ENCODE results near the gene BACH2.

Gene BACH2

GRCh38 chr6:90204327-90205056, 92.2 kb downstream of the BACH2 start:
- DNase-seq: no peak

- no peak for DNase-seq
Observed at GRCh38 chr6:90203672-90204071, 93.0 kb downstream of the BACH2 start.

- no peak for DNase-seq
Observed at GRCh38 chr6:90202156-90202555, 94.5 kb downstream of the BACH2 start.

GRCh38 chr6:90199900-90200299, 96.7 kb downstream of the BACH2 start:
- DNase-seq: no peak

- no peak for DNase-seq
Observed at GRCh38 chr6:90198758-90199425, 97.8 kb downstream of the BACH2 start.

- DNase-seq: peak; percentile 56
Observed at GRCh38 chr6:90197854-90198496, 98.7 kb downstream of the BACH2 start.

- no peak for DNase-seq
Observed at GRCh38 chr6:90195094-90195829, 101.4 kb downstream of the BACH2 start.

GRCh38 chr6:90194371-90194841, 102.2 kb downstream of the BACH2 start:
- no peak for DNase-seq

- no peak for DNase-seq
Observed at GRCh38 chr6:90193359-90193758, 103.3 kb downstream of the BACH2 start.

GRCh38 chr6:90192857-90193256, 103.8 kb downstream of the BACH2 start:
- DNase-seq: no peak

- DNase-seq: no peak
Observed at GRCh38 chr6:90190752-90191395, 105.8 kb downstream of the BACH2 start.

GRCh38 chr6:90190131-90190530, 106.5 kb downstream of the BACH2 start:
- no peak for DNase-seq

- DNase-seq: peak; percentile 80
Observed at GRCh38 chr6:90187437-90188121, 109.1 kb downstream of the BACH2 start.

GRCh38 chr6:90186637-90187371, 109.8 kb downstream of the BACH2 start:
- DNase-seq: peak; percentile 49

- DNase-seq: no peak
Observed at GRCh38 chr6:90186026-90186425, 110.6 kb downstream of the BACH2 start.

GRCh38 chr6:90184334-90185298, 112.0 kb downstream of the BACH2 start:
- DNase-seq: peak; percentile 94

- peak; percentile 66 for DNase-seq
Observed at GRCh38 chr6:90183587-90184333, 112.9 kb downstream of the BACH2 start.

GRCh38 chr6:90180526-90180925, 116.1 kb downstream of the BACH2 start:
- no peak for DNase-seq
